ENCODE results near the gene MAP3K20.

Gene MAP3K20

DNA sequence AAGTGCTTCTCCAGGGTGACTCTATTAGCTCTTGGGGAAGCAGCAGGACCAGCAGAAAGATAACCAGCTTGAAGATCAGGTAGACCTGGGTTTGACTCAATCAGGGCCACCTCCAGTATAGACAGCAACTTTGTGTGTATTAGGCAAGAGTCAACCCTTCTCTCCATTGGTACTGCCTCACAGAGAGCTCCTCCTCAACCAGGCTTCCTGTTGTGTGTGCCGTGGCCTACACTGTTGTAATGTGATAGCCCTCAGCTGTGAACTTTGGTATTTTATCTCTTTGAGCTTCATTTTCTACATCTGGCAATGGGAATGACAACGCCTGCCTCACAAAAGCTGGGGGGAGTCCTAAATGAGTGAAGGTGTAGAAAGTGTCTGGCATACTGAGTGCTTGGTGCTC is 17.0 kb upstream of the MAP3K20 start:
- DNase-seq (ENCODE audit: low read depth in 2 of 2), result no peak
- TF ChIP-seq, protein P1, sequence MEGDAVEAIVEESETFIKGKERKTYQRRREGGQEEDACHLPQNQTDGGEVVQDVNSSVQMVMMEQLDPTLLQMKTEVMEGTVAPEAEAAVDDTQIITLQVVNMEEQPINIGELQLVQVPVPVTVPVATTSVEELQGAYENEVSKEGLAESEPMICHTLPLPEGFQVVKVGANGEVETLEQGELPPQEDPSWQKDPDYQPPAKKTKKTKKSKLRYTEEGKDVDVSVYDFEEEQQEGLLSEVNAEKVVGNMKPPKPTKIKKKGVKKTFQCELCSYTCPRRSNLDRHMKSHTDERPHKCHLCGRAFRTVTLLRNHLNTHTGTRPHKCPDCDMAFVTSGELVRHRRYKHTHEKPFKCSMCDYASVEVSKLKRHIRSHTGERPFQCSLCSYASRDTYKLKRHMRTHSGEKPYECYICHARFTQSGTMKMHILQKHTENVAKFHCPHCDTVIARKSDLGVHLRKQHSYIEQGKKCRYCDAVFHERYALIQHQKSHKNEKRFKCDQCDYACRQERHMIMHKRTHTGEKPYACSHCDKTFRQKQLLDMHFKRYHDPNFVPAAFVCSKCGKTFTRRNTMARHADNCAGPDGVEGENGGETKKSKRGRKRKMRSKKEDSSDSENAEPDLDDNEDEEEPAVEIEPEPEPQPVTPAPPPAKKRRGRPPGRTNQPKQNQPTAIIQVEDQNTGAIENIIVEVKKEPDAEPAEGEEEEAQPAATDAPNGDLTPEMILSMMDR (IDR thresholded peaks at IDR 0.05; ENCODE audit: low read depth, low read length), result no peak
- no peak overlapping the region for H3K4me3 ChIP-seq (replicated peaks in 1 of 2; ENCODE audit: low read depth in 2 of 2, low read length in 2 of 2)

- no peak for DNase-seq (ENCODE audit: low read depth in 2 of 2)
- H3K4me3 ChIP-seq (replicated peaks in 1 of 2; ENCODE audit: low read depth in 2 of 2, low read length in 2 of 2), result no peak overlapping the region
- TF ChIP-seq, protein P1 (IDR thresholded peaks at IDR 0.05; ENCODE audit: low read depth, low read length), result no peak
Observed at GRCh38 chr2:173059292-173059691, 16.4 kb upstream of the MAP3K20 start.

- TF ChIP-seq, protein P1 (IDR thresholded peaks at IDR 0.05; ENCODE audit: low read depth, low read length), result no peak
- DNase-seq (ENCODE audit: low read depth in 2 of 2), result peak; percentile 50 to 67
Observed at GRCh38 chr2:173059971-173060461, 15.6 kb upstream of the MAP3K20 start.

GRCh38 chr2:173062801-173063200 is 12.8 kb upstream of the MAP3K20 start:
- DNase-seq (ENCODE audit: low read depth in 2 of 2), result peak in 1 of 2 donors; percentile 54
- TF ChIP-seq, protein P1 (IDR thresholded peaks at IDR 0.05; ENCODE audit: low read depth, low read length), result no peak
- no peak overlapping the region for H3K4me3 ChIP-seq (replicated peaks in 1 of 2; ENCODE audit: low read depth in 2 of 2, low read length in 2 of 2)

More at GRCh38 chr2:173059971-173060461, 15.6 kb upstream of the MAP3K20 start:
- no peak overlapping the region for H3K4me3 ChIP-seq (replicated peaks in 1 of 2; ENCODE audit: low read depth in 2 of 2, low read length in 2 of 2)

GRCh38 chr2:173064151-173064805 is 11.4 kb upstream of the MAP3K20 start:
- DNase-seq (ENCODE audit: low read depth in 2 of 2), result peak in 1 of 2 donors; percentile 68
- TF ChIP-seq, protein P1 (IDR thresholded peaks at IDR 0.05; ENCODE audit: low read depth, low read length), result no peak
- no peak overlapping the region for H3K4me3 ChIP-seq (replicated peaks in 1 of 2; ENCODE audit: low read depth in 2 of 2, low read length in 2 of 2)

- no peak for DNase-seq (ENCODE audit: low read depth in 2 of 2)
- TF ChIP-seq, protein P1 (IDR thresholded peaks at IDR 0.05; ENCODE audit: low read depth, low read length), result no peak
- H3K4me3 ChIP-seq (replicated peaks in 1 of 2; ENCODE audit: low read depth in 2 of 2, low read length in 2 of 2), result no peak overlapping the region
Observed at GRCh38 chr2:173066887-173067676, 8.6 kb upstream of the MAP3K20 start.

Data from cardiac fibroblast (primary cell).